SJSA1 (cell line): ENCODE data around the gene NLRP5. TPM values are rescaled to one million over a fixed set of nuclear protein-coding genes. Genes with fewer than 3 reads are reported as not detected.
"Not testable (repeated sequence)": the region's sequence is repeated elsewhere in the genome, so short reads cannot be mapped to it uniquely, and the experiment has no call there.

Experiments used
- DNase-seq, 2 experiments: peaks; one replicate each; pipeline ENCODE4 v3.0.0-alpha.2; 2015 to 2020; ENCODE audit warnings: low spot score in 2 of 2, low read depth in 1 of 2
- H3K27ac ChIP-seq: fragments of 250-450 bp; sonication (Bioruptor Pico); 2 replicates; pipeline ENCODE4 v1.5.1; 2020; ENCODE audit warnings: mild to moderate bottlenecking, moderate library complexity
- H3K27me3 ChIP-seq: fragments of 250-450 bp; sonication (Bioruptor Pico); replicated peaks from 2 replicates; pipeline ENCODE4 v1.5.1; 2020; ENCODE audit warnings: mild to moderate bottlenecking, moderate library complexity
- H3K36me3 ChIP-seq: fragments of 250-450 bp; sonication (Bioruptor Pico); 2 replicates; pipeline ENCODE4 v1.5.1; 2020; ENCODE audit warnings: mild to moderate bottlenecking
- H3K4me1 ChIP-seq: fragments of 250-450 bp; sonication (Bioruptor Pico); replicated peaks from 2 replicates; pipeline ENCODE4 v1.6.1; 2021; ENCODE audit warnings: mild to moderate bottlenecking
- H3K4me3 ChIP-seq: fragments of 250-450 bp; sonication (Bioruptor Pico); 2 replicates; pipeline ENCODE4 v1.5.1; 2020; ENCODE audit warnings: mild to moderate bottlenecking
- H3K9me3 ChIP-seq: fragments of 250-450 bp; sonication (Bioruptor Pico); replicated peaks from 2 replicates; pipeline ENCODE4 v1.5.1; 2020; ENCODE audit warnings: mild to moderate bottlenecking
- total RNA-seq: library from RNA; depleted of rRNA; stranded (reverse); fragments of >200 nt; shearing (Covaris generic); gene quantifications from 2 replicates; pipeline ENCODE4 v1.2.3, GENCODE V29; 2014

NLRP5 gene
- total RNA-seq, 1 experiment from 2014 or later = not detected

GRCh38 chr19:56098237-56098636 is 111.7 kb downstream of the NLRP5 start:
- Histone ChIP-seq H3K36me3 (peaks cover 63% of the 10 kb centered on the region), H3K9me3 (peaks cover 22% of the 10 kb centered on the region)
- not testable (repeated sequence) for H3K4me1 ChIP-seq, H3K4me3 ChIP-seq, H3K27ac ChIP-seq, DNase-seq, H3K27me3 ChIP-seq

GRCh38 chr19:56098731-56099568 is 112.4 kb downstream of the NLRP5 start:
- Histone ChIP-seq H3K27ac (no peak overlapping the region), H3K36me3 (peaks cover 59% of the 10 kb centered on the region), H3K9me3 (peaks cover 22% of the 10 kb centered on the region), H3K4me1 (no peaks in the 10 kb centered on the region), H3K27me3 (no peaks in the 10 kb centered on the region), H3K4me3 (no peak overlapping the region)
- no peak for DNase-seq

- no peak overlapping the region for H3K4me3 ChIP-seq
- H3K27ac ChIP-seq = no peak overlapping the region
- no peaks in the 10 kb centered on the region for H3K4me1 ChIP-seq
- H3K36me3 ChIP-seq = peaks cover 58% of the 10 kb centered on the region
- H3K9me3 ChIP-seq = peaks cover 22% of the 10 kb centered on the region
- DNase-seq = no peak
- H3K27me3 ChIP-seq = no peaks in the 10 kb centered on the region
These were observed 113.3 kb downstream of the NLRP5 start for GRCh38 chr19:56099638-56100539.

GRCh38 chr19:56101095-56101494 is 114.5 kb downstream of the NLRP5 start:
- no peak for DNase-seq
- no peak overlapping the region for H3K27ac ChIP-seq
- peaks cover 53% of the 10 kb centered on the region for H3K36me3 ChIP-seq
- peaks cover 12% of the 10 kb centered on the region for H3K9me3 ChIP-seq
- no peaks in the 10 kb centered on the region for H3K27me3 ChIP-seq
- H3K4me3 ChIP-seq = no peak overlapping the region
- no peaks in the 10 kb centered on the region for H3K4me1 ChIP-seq

GRCh38 chr19:56101746-56102535 is 115.4 kb downstream of the NLRP5 start:
- no peak overlapping the region for H3K27ac ChIP-seq
- H3K36me3 ChIP-seq = peaks cover 61% of the 10 kb centered on the region
- no peak overlapping the region for H3K4me3 ChIP-seq
- H3K4me1 ChIP-seq = no peaks in the 10 kb centered on the region
- peaks cover 12% of the 10 kb centered on the region for H3K9me3 ChIP-seq
- DNase-seq = no peak
- H3K27me3 ChIP-seq = no peaks in the 10 kb centered on the region

GRCh38 chr19:56103027-56103614 is 116.5 kb downstream of the NLRP5 start:
- H3K36me3 ChIP-seq = peaks cover 59% of the 10 kb centered on the region
- no peaks in the 10 kb centered on the region for H3K4me1 ChIP-seq
- no peak overlapping the region for H3K27ac ChIP-seq
- H3K27me3 ChIP-seq = no peaks in the 10 kb centered on the region
- H3K9me3 ChIP-seq = peaks cover 10% of the 10 kb centered on the region
- H3K4me3 ChIP-seq = no peak overlapping the region
- DNase-seq = no peak

GRCh38 chr19:56104423-56104822 is 117.8 kb downstream of the NLRP5 start:
- Histone ChIP-seq H3K27ac (no peak overlapping the region), H3K9me3 (peaks cover 4% of the 10 kb centered on the region), H3K36me3 (peaks cover 59% of the 10 kb centered on the region), H3K4me3 (no peak overlapping the region), H3K27me3 (no peaks in the 10 kb centered on the region), H3K4me1 (no peaks in the 10 kb centered on the region)
- DNase-seq = no peak

GRCh38 chr19:56105090-56105701 is 118.6 kb downstream of the NLRP5 start:
- Histone ChIP-seq H3K27ac (no peak overlapping the region), H3K27me3 (no peaks in the 10 kb centered on the region), H3K9me3 (peaks cover 4% of the 10 kb centered on the region), H3K36me3 (peaks cover 53% of the 10 kb centered on the region), H3K4me3 (no peak overlapping the region), H3K4me1 (no peaks in the 10 kb centered on the region)
- no peak for DNase-seq

- H3K9me3 ChIP-seq, H3K27me3 ChIP-seq, H3K27ac ChIP-seq, H3K4me1 ChIP-seq, H3K4me3 ChIP-seq, DNase-seq: not testable (repeated sequence)
- H3K36me3 ChIP-seq = peaks cover 52% of the 10 kb centered on the region
These were observed 119.3 kb downstream of the NLRP5 start for GRCh38 chr19:56105831-56106396.

GRCh38 chr19:56106397-56106849 is 119.8 kb downstream of the NLRP5 start:
- Histone ChIP-seq H3K27me3 (no peaks in the 10 kb centered on the region), H3K4me1 (no peaks in the 10 kb centered on the region), H3K36me3 (peaks cover 48% of the 10 kb centered on the region), H3K4me3 (no peak overlapping the region), H3K27ac (no peak overlapping the region), H3K9me3 (peaks cover 4% of the 10 kb centered on the region)
- no peak for DNase-seq

GRCh38 chr19:56106993-56107392 is 120.4 kb downstream of the NLRP5 start:
- Histone ChIP-seq H3K27me3 (no peaks in the 10 kb centered on the region), H3K36me3 (peaks cover 45% of the 10 kb centered on the region), H3K27ac (no peak overlapping the region), H3K4me1 (no peaks in the 10 kb centered on the region), H3K4me3 (no peak overlapping the region), H3K9me3 (peaks cover 4% of the 10 kb centered on the region)
- DNase-seq = no peak

- Histone ChIP-seq H3K27me3 (no peaks in the 10 kb centered on the region), H3K36me3 (peaks cover 39% of the 10 kb centered on the region), H3K9me3 (peaks cover 4% of the 10 kb centered on the region), H3K27ac (no peak overlapping the region), H3K4me1 (no peaks in the 10 kb centered on the region), H3K4me3 (no peak overlapping the region)
- DNase-seq = no peak
These were observed 121.2 kb downstream of the NLRP5 start for GRCh38 chr19:56107626-56108351.
